ENCODE results near the gene C15orf62. TPM values are rescaled to one million over a fixed set of nuclear protein-coding genes. Genes with fewer than 3 reads are reported as not detected.

C15orf62 gene
- total RNA-seq, 1 donor from 2014 or later, result 1.4 TPM

DNA sequence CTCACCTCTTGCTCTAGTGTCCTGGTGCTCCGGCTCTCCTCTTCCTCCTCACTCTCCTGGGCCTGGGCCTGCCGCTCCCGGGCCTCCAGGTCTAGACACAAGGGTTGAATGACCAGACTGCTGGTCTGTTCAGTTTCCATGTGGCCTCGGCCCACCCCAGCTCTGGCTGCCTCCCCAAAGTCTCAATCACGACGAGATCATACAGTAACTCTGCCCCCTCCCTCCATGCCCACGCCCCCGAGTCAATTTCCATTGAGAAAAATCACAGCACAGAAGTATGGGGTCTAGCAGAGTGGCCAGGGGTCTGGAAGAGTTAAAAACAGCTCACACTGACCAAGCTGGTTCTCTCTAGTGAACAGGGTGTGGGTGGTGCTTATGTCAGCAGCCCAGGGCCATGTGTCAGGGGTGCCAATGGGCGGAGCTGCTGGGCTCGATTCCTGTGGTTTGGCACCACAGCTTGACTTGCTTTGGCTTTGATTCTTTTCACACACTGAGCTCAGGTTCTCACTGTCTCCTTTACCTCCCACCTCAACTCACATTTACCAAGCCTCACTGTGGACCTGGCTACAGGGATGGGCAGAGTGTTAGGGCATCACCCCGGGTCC is 6.9 kb downstream of the C15orf62 start:
- no peak overlapping the region for H3K4me3 ChIP-seq (ENCODE audit: low read depth, low read length)
- TF ChIP-seq, protein P1, sequence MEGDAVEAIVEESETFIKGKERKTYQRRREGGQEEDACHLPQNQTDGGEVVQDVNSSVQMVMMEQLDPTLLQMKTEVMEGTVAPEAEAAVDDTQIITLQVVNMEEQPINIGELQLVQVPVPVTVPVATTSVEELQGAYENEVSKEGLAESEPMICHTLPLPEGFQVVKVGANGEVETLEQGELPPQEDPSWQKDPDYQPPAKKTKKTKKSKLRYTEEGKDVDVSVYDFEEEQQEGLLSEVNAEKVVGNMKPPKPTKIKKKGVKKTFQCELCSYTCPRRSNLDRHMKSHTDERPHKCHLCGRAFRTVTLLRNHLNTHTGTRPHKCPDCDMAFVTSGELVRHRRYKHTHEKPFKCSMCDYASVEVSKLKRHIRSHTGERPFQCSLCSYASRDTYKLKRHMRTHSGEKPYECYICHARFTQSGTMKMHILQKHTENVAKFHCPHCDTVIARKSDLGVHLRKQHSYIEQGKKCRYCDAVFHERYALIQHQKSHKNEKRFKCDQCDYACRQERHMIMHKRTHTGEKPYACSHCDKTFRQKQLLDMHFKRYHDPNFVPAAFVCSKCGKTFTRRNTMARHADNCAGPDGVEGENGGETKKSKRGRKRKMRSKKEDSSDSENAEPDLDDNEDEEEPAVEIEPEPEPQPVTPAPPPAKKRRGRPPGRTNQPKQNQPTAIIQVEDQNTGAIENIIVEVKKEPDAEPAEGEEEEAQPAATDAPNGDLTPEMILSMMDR (IDR thresholded peaks at IDR 0.05; ENCODE audit: insufficient read depth, low read length, poor library complexity, severe bottlenecking), result no peak
- H3K36me3 ChIP-seq (ENCODE audit: control insufficient read depth, insufficient read depth, low read length), result peaks cover 9% of the 10 kb centered on the region
- DNase-seq (ENCODE audit: low read depth), result no peak
- H3K27me3 ChIP-seq (ENCODE audit: control insufficient read depth, insufficient read depth, low read length), result no peaks in the 10 kb centered on the region

DNA sequence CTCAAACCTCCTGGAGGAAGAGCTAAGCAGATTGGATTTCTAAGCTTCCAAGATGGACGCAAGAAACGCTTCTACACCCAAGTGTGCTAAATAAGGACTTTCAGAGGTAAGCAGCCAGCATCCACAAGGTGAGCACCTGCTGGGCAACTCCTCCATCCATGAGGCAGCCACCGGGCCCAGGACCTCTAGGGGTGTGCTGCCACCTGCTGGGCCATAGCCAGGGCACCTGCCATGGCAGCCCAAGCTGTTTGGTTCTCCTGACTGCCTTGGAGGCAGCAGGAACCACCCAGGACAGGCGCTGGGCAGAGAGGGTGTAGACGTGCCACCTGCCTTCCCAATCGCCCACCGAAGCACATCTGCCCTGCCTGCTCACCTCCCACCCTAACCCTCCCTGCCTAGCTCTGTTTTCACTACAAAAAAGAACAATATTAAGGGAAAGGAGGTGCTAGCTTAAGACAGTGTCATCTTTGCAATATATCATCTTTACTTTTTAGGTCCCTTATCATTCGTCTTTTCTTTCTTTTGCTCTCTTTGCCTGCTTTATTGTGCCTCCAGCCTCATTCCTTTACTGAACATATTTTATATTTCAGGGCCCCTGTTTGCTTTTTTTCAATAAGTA is 12.9 kb downstream of the C15orf62 start:
- no peak for DNase-seq (ENCODE audit: low read depth)
- H3K4me3 ChIP-seq (ENCODE audit: low read depth, low read length), result no peak overlapping the region
- TF ChIP-seq, protein P1 (IDR thresholded peaks at IDR 0.05; ENCODE audit: insufficient read depth, low read length, poor library complexity, severe bottlenecking), result peak; percentile 91
- no peaks in the 10 kb centered on the region for H3K27me3 ChIP-seq (ENCODE audit: control insufficient read depth, insufficient read depth, low read length)
- H3K36me3 ChIP-seq (ENCODE audit: control insufficient read depth, insufficient read depth, low read length), result peaks cover 5% of the 10 kb centered on the region

DNA sequence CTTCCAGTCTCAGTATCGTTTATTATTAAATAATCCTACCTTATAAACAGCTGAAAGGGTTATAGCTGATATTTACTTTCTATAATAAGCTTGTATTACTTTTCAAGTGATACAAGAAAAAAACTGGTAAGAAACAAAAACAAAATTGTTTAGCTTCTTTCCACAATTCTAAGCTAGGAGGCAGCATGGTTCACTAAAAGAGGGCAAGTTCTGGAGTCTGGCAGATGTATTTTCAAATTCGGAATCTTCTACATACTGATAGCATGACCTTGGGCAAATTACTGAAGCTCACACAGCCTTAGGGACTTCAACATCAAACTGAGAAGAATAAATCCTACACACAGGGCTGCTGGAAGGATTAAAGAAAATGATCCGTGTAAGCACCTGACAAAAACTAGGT is 15.4 kb downstream of the C15orf62 start:
- no peak overlapping the region for H3K4me3 ChIP-seq (ENCODE audit: low read depth, low read length)
- no peaks in the 10 kb centered on the region for H3K27me3 ChIP-seq (ENCODE audit: control insufficient read depth, insufficient read depth, low read length)
- no peaks in the 10 kb centered on the region for H3K36me3 ChIP-seq (ENCODE audit: control insufficient read depth, insufficient read depth, low read length)
- TF ChIP-seq, protein P1 (IDR thresholded peaks at IDR 0.05; ENCODE audit: insufficient read depth, low read length, poor library complexity, severe bottlenecking), result no peak
- no peak for DNase-seq (ENCODE audit: low read depth)

DNA sequence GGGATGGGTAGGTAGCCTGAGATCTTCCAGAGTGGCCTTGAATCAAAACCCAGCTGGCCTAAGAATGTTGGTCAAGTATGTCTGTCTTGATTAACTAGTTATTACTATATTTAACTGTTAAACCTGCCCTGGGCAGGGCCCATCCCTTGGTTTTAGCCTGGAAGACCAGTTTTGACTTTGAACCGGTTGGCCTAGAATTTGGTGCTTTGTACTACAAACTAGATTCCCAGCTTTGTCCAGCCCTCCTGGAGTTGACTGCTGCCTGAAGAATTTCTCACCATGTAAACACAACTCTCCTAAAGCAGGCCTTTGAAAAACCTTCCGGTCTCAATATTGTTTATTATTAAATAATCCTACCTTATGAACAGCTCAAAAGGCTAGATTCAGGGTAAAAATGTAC is 16.0 kb downstream of the C15orf62 start:
- no peaks in the 10 kb centered on the region for H3K36me3 ChIP-seq (ENCODE audit: control insufficient read depth, insufficient read depth, low read length)
- TF ChIP-seq, protein P1 (IDR thresholded peaks at IDR 0.05; ENCODE audit: insufficient read depth, low read length, poor library complexity, severe bottlenecking), result no peak
- no peaks in the 10 kb centered on the region for H3K27me3 ChIP-seq (ENCODE audit: control insufficient read depth, insufficient read depth, low read length)
- DNase-seq (ENCODE audit: low read depth), result no peak
- no peak overlapping the region for H3K4me3 ChIP-seq (ENCODE audit: low read depth, low read length)

DNA sequence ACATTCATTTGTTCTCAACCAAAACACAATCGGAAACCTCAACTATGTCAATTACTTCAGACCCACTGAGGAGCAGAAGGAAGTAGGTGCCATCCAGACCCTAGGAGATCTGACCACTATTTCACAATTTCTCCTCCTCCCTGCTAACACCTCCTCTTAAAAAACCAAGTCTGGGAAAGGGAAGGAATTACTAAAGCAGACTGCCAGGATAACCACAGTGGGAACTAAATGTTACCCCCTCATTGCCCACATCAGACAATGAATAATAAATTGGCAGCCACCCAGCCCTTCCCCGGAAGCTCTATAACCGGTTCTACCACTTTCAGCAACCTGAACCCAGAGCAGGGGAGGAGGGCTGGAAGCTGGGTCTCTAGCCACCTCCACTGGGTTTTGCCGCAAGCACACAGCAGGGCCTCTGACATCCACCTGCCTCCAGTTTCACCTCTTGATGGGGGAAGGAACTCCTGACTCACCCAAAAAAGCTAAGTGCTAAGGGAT is 17.6 kb downstream of the C15orf62 start:
- TF ChIP-seq, protein P1 (IDR thresholded peaks at IDR 0.05; ENCODE audit: insufficient read depth, low read length, poor library complexity, severe bottlenecking), result no peak
- H3K36me3 ChIP-seq (ENCODE audit: control insufficient read depth, insufficient read depth, low read length), result peaks cover 2% of the 10 kb centered on the region
- H3K27me3 ChIP-seq (ENCODE audit: control insufficient read depth, insufficient read depth, low read length), result no peaks in the 10 kb centered on the region
- H3K4me3 ChIP-seq (ENCODE audit: low read depth, low read length), result no peak overlapping the region
- DNase-seq (ENCODE audit: low read depth), result peak; percentile 94

Measured in kidney epithelial cell (primary cell).